Keratinocyte (primary cell): ENCODE data around the gene TM9SF1.

ENCODE experiments used
- CTCF ChIP-seq, 3 experiments: IDR thresholded peaks in 1 of 3; conservative IDR thresholded peaks in 1 of 3; optimal IDR thresholded peaks in 1 of 3; 2 replicates in 2 of 3; 3 replicates in 1 of 3; pipeline versions ENCODE3 to v1.5.1; 2011; ENCODE audit warnings: low read length in 3 of 3, mild to moderate bottlenecking in 3 of 3, moderate library complexity in 2 of 3, control low read depth in 1 of 3, inconsistent platforms in 1 of 3; ENCODE audit not compliant: insufficient read depth in 2 of 3; ENCODE audit errors: extremely low read depth in 1 of 3
- EZH2 ChIP-seq: IDR thresholded peaks from one replicate; pipeline ENCODE4 v1.6.1; 2012; ENCODE audit warnings: inconsistent platforms, mild to moderate bottlenecking, low read length, moderate library complexity

- TF ChIP-seq CTCF (optimal IDR thresholded peaks at IDR 0.05 in 1 of 3, IDR thresholded peaks at IDR 0.05 in 1 of 3, conservative IDR thresholded peaks at IDR 0.05 in 1 of 3; ENCODE audit: extremely low read depth in 1 of 3, insufficient read depth in 2 of 3, low read length in 3 of 3): no peak
- TF ChIP-seq EZH2: no peak
Measured at GRCh38 chr14:24238527-24239037, 43.3 kb upstream of the TM9SF1 start.
